ENCODE data around the gene SHLD1.

SHLD1 gene

DNA sequence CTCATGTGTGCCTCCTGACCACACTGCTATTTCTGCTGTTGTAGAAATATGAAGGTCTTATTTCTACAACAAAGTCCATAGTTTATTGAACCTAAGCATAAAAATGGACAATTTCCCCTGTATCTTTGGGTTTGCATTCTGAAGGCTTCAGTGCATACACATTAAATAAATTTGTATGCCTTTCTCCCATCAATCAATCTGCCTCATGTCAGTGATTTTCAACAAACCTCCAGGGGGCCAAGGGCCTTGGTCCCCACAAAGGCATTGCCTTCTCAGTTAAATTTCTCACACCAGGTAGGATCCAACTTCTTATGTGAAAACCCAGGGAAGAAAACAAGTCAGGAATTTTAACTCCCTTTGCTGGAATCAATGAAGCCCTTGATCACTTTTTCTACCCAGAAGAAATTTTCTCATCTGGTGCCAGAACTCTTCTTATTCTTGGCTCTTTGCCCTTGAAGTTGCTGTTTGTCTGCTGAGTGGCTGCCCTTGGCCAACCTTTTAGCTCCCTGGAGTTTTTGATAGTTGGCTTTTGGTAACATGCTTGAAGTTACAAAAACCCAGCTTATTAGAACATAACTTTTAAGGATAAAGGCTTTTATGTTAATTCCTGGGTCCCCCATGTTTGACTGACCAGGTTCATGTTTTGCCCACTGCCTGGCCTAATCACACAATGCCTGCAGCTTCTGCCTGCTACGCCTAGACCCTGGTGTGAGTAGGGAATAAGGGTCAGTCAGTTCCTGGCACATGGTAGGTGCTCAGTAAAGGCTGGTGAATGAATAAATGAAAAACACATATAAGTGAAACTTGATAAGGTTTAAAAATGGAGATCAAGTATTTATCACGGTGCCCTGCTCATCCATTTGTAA, 37.0 kb downstream of the SHLD1 start:
- no peak overlapping the region for H3K27ac ChIP-seq

DNA sequence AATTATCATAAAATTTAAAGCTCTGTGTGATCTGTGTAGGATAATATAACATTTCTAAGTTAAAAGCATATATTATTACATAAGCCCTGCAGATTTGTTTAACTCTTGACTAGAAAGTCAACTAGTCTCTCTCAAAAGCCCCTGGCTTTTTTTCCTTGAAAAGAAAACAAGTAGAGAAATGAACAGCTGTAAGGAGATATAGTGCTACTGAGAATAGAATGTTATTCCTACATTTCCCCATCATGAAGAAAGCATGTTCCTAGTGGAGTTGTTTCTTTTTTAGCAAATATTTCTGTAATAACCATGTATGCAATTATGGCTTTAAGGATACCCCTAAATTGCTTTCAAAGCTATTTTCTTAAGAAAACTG, 37.6 kb downstream of the SHLD1 start:
- intact Hi-C loops (cut with DNase I; ENCODE audit: low total_unique reads) = loop anchor here (1.0 to 2.0 kb wide), 2 partner anchors 35 to 259 kb away; no protein-coding TSS in a partner anchor
- no peaks in the 10 kb centered on the region for H3K9me3 ChIP-seq
- no peak for DNase-seq
- TF ChIP-seq, protein P1, sequence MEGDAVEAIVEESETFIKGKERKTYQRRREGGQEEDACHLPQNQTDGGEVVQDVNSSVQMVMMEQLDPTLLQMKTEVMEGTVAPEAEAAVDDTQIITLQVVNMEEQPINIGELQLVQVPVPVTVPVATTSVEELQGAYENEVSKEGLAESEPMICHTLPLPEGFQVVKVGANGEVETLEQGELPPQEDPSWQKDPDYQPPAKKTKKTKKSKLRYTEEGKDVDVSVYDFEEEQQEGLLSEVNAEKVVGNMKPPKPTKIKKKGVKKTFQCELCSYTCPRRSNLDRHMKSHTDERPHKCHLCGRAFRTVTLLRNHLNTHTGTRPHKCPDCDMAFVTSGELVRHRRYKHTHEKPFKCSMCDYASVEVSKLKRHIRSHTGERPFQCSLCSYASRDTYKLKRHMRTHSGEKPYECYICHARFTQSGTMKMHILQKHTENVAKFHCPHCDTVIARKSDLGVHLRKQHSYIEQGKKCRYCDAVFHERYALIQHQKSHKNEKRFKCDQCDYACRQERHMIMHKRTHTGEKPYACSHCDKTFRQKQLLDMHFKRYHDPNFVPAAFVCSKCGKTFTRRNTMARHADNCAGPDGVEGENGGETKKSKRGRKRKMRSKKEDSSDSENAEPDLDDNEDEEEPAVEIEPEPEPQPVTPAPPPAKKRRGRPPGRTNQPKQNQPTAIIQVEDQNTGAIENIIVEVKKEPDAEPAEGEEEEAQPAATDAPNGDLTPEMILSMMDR (IDR thresholded peaks at IDR 0.05) = no peak
- H3K27ac ChIP-seq = no peak overlapping the region
- H3K4me3 ChIP-seq = no peak overlapping the region
- peaks cover 0 to 3% (median 0%) of the 10 kb centered on the region in 3 donors for H3K36me3 ChIP-seq
- peaks cover 0 to 16% (median 12%) of the 10 kb centered on the region in 4 donors for H3K4me1 ChIP-seq
- no peaks in the 10 kb centered on the region for H3K27me3 ChIP-seq

More for the DNA sequence above, 37.0 kb downstream of the SHLD1 start:
- no peaks in the 10 kb centered on the region for H3K27me3 ChIP-seq
- peaks cover 0 to 3% (median 0%) of the 10 kb centered on the region in 3 donors for H3K36me3 ChIP-seq
- peaks cover 0 to 16% (median 12%) of the 10 kb centered on the region in 4 donors for H3K4me1 ChIP-seq
- H3K9me3 ChIP-seq = no peaks in the 10 kb centered on the region
- intact Hi-C loops (cut with DNase I; ENCODE audit: low total_unique reads) = loop anchor here (1.0 to 2.0 kb wide), 2 partner anchors 35 to 258 kb away; no protein-coding TSS in a partner anchor
- no peak overlapping the region for H3K4me3 ChIP-seq
- TF ChIP-seq, protein P1 (IDR thresholded peaks at IDR 0.05) = no peak
- DNase-seq = peak in 1 of 2 donors; percentile 28

DNA sequence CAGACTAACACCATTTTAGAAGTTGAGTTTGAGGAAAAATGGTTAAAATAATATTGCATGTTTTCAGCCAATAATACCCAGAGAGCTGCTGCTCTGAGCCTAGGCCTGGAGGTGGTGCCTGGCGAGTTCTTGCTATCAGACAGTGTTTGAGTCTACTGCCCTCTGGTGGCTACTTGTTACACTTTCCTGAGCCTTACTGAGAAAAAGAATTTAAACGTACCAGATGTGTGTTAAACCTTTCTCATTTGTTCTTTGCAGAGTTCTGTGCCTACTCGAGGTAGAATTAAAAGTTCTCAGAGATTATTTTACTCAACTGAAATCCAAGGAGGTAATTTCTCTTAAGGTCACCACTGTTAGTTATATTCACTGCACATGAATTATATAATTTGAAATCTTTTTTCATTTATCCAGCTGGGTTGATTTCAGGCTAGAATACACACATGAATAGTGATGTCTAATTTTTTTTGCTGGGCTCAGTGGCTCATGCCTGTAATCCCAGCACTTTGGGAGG, 38.2 kb downstream of the SHLD1 start:
- H3K4me1 ChIP-seq = peaks cover 0 to 16% (median 12%) of the 10 kb centered on the region in 4 donors
- no peaks in the 10 kb centered on the region for H3K27me3 ChIP-seq
- peak; percentile 76 to 86 for DNase-seq
- H3K9me3 ChIP-seq = no peaks in the 10 kb centered on the region
- H3K4me3 ChIP-seq = no peak overlapping the region
- no peak overlapping the region for H3K27ac ChIP-seq
- intact Hi-C loops (cut with DNase I; ENCODE audit: low total_unique reads) = no loop called here
- TF ChIP-seq, protein P1 (IDR thresholded peaks at IDR 0.05) = peak; percentile 83 to 88
- H3K36me3 ChIP-seq = peaks cover 0 to 3% (median 0%) of the 10 kb centered on the region in 3 donors

DNA sequence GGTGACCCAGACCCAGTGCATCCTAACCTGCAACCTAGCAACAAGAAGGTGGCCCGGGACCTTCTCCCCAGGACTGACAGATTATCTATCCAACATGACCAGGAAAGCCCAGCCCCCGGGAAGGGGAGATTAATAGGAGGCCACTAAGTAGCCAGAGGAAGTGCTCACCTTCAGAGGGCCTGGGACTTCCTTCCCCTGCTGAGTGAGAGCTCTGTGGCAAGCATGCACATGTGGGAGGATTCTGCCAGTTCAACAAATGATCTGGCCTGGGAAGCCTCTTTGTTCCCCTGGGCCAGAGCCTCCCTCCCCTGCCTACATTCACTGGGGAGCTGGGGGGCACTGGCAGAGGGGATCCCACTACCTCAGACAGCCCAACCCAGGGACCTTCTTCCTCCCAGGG, 39.6 kb downstream of the SHLD1 start:
- intact Hi-C loops (cut with DNase I; ENCODE audit: low total_unique reads) = no loop called here
- TF ChIP-seq, protein P1 (IDR thresholded peaks at IDR 0.05) = no peak
- Histone ChIP-seq H3K27me3 (no peaks in the 10 kb centered on the region), H3K36me3 (peaks cover 0 to 11% (median 0%) of the 10 kb centered on the region in 3 donors), H3K4me1 (peaks cover 0 to 16% (median 12%) of the 10 kb centered on the region in 4 donors), H3K27ac (no peak overlapping the region), H3K4me3 (no peak overlapping the region), H3K9me3 (no peaks in the 10 kb centered on the region)
- DNase-seq = no peak

DNA sequence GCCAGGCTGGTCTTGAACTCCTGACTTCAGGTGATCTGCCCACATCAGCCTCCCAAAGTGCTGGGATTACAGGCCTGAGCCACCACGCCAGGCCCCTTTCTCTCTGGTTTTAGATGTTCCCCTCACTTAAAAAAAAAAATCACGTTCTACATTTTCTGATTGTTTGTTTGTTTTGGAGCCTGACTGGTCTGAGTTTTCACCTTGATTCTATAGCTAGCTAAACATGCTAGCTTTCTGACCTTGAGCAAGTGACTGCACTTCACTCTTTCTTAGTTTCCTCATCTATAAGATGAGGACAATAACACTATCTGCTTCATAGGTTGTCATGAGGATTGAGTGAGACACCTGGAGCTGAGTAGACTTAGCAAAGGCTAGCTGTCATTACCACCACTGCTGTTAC, 43.7 kb downstream of the SHLD1 start:
- no peak overlapping the region for H3K4me3 ChIP-seq
- intact Hi-C loops (cut with DNase I; ENCODE audit: low total_unique reads) = no loop called here
- TF ChIP-seq, protein P1 (IDR thresholded peaks at IDR 0.05) = no peak

More for the DNA sequence above, 43.7 kb downstream of the SHLD1 start:
- Histone ChIP-seq H3K27ac (no peak overlapping the region), H3K27me3 (no peaks in the 10 kb centered on the region), H3K4me1 (no peaks in the 10 kb centered on the region), H3K36me3 (peaks cover 0 to 11% (median 0%) of the 10 kb centered on the region in 3 donors), H3K9me3 (no peaks in the 10 kb centered on the region)
- DNase-seq = no peak
